ENCODE measurements around the gene CD96. TPM values are rescaled to one million over a fixed set of nuclear protein-coding genes. Genes with fewer than 3 reads are reported as not detected.
"Not testable (repeated sequence)": the region's sequence is repeated elsewhere in the genome, so short reads cannot be mapped to it uniquely, and the experiment has no call there.

Gene CD96
- total RNA-seq, 1 experiment from 2014 or later = not detected

DNA sequence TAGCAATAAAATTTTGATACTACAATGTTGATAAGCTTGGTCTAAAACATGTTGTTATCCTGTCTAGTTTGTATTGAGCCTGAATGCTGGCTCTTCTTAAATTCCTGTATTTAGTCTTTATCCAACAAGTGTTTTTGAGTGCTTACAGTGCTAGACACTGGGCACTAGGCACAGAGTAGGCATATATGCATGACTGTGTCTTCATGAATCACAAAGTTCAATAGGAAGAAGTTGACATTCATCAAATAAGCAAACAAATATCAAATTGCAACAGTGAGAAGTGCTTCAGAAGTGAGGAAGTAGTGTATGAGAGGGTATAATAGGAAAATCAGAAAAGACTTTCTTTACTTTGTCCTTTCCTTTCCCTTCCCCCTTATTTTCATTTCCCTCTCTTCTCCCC, 6.8 kb downstream of the CD96 start:
- no peak for DNase-seq (ENCODE audit: low read depth)

DNA sequence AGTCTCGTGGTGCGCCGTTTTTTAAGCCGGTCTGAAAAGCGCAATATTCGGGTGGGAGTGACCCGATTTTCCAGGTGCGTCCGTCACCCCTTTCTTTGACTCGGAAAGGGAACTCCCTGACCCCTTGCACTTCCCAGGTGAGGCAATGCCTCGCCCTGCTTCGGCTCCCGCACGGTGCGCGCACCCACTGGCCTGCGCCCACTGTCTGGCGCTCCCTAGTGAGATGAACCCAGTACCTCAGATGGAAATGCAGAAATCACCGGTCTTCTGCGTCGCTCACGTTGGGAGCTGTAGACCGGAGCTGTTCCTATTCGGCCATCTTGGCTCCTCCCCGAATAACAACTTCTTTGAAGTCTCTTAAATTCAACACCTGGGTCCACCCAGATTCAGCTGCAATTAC, 19.9 kb downstream of the CD96 start:
- not testable (repeated sequence) for DNase-seq (ENCODE audit: low read depth)

DNA sequence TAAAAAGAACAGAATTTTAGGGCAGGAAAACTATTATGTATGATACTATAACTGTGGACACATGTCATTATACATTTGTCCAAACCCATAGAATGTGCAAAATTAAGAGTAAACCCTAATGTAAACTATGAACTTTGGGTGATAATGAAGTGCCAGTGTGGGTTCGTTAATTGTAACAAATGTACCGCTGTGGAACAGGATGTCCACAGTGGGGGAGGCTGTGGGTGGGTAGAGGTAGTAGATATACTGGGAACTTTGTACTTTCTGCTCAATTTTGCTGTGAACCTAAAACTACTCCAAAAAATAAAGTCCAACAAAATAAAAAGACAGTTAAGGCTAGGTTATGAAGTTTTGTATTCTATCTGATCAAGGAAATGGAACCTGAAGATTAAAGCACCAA, 24.8 kb downstream of the CD96 start:
- DNase-seq (ENCODE audit: low read depth) = no peak

DNA sequence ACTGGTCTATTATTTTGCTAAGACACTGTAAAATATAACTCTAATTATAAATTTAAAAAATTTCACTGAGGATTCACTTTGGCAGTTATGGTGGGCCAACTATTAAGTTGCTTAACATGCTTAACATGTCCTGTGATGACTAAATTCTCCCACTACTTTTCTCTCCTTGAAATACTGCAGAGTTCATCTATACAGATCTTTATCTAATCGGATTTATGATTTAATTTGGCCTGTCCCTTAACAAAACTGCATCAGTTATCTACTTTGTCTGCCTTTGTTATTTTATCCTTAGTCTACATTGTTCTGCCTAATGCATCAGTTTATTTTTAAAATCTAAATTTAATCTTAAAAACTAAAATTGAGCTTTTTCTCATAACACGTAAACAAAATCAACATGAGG, 26.4 kb downstream of the CD96 start:
- no peak for DNase-seq (ENCODE audit: low read depth)

DNA sequence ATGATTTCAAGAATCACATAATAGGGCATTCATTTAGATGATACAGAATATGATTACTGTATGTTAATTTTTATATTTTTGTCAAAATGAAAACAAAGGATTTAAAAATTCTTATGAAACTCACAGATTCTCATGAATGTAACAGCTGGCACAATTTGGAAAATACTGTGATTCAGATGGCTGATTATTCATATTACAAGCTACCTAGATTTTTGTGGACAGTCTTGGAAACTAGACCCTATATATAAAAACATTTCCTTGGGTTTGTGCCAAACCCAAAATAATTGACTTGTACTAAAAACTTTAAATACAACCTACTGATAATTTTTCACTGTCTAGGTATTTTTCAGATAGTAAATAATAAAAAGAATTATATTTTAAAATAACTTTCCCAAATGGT, 26.9 kb downstream of the CD96 start:
- DNase-seq (ENCODE audit: low read depth) = no peak

DNA sequence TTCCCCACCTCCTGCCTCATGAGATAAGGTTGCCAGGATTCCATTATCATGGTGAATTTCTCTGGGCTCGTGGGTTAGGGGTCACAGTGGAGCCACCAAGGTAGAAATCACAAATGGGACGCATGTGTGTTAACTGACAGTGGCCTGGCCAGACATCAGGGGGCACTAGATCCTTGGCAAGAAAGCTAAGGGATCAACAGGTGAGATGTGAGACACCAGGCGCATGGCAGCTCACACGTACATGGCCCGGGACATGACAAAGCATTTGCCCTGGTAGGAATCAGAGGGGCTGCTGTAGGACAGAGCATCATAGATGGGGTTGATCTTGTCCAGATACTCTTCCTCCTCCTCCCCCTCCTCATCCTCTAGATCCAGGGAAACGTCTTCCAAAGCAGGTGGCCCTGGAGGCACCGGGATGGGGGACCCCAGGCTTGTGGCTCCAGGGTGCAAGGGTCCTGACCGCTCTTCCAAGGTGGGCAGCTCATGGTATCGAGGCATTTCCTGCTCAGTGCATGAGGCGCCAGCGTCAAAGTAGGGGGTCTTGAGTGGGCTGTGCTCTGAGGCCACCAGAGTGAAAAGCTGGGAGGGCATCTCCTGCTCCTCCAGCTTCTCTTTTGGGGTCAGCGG, 28.5 kb downstream of the CD96 start:
- no peak for DNase-seq (ENCODE audit: low read depth)

DNA sequence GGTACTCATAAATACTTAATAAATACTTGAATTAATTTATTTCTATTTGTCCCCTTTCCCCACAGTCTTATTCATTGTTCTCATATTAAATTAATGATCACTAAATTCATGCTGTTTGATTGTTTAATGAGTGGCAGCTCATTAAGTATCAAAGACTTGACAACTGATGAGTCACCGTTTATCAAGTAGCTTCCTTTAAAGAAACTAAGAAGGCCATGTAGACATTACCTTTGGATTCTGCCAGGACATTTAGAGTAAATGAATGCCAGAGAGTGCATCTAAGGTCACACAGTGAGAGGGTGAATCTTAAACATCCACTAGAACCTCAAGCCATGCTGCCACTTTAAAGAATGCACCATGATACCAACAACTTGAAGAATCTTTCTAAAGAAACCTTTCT, 29.3 kb downstream of the CD96 start:
- DNase-seq (ENCODE audit: low read depth) = no peak

DNA sequence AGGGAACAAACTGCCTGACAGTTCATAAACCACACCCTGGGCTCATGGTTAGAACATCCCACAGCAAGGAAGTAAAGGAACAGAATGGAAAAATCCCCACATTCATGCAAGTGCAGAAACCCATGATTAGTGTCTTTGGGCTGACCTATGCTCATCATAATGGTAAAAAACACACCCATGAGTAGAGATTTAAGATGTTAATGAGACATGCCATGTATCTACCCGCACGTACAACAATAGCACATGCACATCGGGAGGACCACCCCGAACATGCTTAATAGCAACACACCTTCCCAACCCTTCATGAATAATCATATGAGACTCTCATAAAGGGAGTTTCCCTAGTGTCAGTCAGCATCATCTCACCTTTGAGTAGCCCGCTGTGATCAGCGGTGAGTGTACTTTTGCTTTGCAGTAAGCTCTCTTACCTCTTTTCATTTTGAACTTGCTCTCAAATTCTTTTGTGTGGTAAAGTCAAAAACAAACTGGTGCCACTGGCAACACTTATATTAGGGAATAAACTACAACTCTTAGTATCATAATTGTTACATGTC, 30.0 kb downstream of the CD96 start:
- DNase-seq (ENCODE audit: low read depth) = no peak

DNA sequence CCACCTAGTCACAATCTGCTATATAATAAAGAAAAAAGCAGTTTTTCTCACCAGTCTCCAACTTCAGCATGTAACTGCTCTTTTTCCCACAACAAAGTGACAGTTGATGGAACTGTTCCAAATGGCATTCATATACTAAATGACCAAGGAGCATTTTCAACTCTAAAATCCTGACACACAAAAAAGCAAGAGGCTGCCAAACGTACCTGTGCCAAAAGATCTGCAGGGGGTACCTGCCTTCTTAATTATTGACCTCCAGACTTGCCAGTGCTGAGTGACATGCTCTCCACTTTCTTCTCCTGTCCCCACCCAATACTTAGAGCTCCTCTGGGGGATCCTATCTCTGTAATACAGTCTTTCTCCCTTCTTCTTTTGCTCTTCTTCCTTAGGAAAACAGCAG, 35.1 kb downstream of the CD96 start:
- no peak for DNase-seq (ENCODE audit: low read depth)

DNA sequence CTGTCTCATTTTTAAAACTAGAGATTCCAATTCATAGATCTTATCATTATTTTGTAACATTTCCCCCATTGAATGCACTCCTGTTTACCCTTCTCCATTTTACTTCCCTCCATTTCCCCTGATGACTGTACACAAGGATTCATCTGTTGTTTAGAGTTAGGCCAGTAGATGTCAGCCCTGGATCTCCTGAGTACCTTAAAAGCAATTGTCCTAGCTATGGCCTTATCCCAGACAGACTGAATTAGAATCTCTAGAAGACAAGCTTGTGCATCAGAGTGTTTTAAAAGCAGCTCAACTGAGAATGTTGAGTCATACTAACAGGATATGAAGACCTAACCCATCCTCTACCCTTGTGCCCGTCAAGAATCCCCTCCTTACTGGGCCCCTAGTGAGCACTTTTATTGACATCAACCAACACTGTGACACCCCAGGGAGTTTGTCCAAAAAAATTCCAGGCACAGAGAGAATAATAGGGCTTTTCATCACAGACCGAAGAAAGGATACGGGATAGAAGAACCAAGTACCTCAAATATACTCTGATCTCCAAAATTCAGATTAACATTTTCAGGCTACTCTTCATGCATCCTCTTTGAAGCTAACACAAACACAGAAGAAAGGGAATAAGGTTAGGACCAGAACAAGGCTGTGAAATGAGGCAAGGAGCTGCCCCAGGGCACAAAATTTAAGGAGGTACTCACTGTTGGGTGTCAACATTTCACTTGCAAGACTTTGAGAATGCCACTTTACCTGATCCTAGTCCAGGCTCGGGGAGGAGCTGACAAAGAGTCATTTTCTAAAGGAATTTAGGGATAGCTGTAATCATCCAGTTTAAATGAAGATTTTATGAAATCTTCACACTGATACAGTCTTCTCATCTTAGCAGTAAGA, 36.0 kb downstream of the CD96 start:
- peak; percentile 73 for DNase-seq (ENCODE audit: low read depth)

DNA sequence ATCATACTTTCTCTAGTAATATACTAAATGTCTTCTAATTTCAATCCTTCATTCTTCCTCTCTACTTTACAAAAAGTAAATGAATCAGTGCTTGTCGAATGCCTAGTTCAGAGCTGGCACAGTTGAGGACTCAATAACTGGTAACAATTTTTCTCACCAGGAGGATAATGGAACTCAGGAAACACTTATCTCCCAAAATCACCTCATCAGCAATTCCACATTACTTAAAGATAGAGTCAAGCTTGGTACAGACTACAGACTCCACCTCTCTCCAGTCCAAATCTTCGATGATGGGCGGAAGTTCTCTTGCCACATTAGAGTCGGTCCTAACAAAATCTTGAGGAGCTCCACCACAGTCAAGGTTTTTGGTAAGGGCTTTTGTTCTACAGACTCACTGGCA, 36.9 kb downstream of the CD96 start:
- DNase-seq (ENCODE audit: low read depth) = no peak

DNA sequence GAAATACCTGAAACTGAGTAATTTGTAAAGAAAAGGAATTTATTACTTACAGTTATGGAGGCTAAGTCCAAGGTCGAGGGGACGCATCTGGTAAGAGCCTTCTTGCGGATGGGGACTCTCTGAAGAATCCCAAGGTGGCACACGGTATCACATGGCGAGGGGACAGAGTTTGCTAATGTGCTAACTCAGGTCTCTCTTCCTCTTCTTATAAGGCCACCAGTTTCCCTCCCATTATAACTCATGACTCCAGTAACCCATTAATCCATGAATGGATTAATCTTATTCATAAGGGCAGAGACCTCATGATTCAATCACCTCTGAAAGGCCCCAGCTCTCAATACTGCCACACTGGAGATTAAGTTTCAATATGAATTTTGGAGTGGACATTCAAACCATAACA, 37.5 kb downstream of the CD96 start:
- no peak for DNase-seq (ENCODE audit: low read depth)

DNA sequence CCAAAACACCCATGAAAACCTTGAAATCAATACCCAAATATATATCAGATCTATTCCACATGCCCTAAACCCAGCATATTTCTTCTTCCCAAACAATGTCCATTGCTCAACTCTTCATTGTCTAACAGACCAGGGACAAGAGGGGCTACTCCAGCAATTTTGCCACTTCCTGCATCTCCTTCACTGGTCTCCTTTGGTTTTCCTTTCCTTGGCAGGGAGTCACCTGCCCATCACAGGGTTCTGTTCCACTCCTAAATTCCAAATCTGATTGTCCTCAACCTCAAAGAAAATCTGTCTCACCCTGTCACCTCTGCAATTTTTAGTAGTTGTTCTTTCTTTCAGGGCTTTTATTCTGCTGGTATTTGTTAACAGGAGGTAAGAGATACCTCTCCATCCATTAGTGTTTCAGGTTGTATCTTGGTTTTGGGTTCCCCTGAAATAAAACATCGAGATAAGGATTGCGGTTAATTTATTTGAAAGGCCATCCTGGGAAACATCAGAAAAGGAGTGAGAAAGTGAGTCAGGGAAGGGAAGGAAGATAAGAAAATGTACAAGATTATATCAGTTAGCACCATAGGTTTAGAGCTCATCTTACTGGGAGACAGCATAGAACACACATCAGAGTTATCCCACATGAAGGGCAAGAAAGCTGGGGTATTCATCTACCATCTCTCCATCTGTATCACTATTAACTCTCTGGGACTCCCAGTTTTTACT, 39.6 kb downstream of the CD96 start:
- peak; percentile 30 for DNase-seq (ENCODE audit: low read depth)

DNA sequence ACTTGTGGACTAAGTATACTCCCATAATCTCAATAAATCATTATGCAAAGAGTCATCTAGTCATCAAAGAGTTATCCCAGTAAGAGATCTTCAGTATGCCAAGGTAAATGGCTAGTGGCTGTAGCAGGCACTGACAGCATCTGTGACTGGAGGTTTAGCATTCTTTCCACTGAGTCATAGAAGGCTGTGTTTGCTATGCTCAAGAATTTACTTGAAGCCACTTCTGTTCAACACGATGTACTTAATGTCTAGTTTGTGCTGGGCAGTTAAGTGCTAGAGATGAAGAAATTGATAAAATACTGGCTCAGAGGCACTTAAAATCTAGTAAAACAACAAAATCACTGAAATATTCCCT, 40.1 kb downstream of the CD96 start:
- peak; percentile 84 for DNase-seq (ENCODE audit: low read depth)

DNA sequence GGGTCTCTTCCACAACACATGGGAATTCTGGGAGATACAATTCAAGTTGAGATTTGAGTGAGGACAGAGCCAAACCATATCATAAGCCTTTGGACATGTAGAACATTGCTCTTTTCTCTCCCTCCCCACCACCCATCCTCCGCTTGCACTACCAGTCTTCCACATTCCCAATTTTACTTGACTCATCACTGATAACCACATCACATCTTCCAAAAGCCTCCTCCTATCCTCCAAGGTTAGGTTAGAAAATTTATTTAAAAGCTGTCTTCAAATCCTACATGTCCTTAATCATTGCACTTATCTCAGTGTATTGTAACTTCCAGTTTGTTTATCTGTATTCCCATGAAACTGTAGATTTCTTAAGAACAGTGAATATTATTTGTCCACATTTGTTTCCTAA, 42.7 kb downstream of the CD96 start:
- no peak for DNase-seq (ENCODE audit: low read depth)

DNA sequence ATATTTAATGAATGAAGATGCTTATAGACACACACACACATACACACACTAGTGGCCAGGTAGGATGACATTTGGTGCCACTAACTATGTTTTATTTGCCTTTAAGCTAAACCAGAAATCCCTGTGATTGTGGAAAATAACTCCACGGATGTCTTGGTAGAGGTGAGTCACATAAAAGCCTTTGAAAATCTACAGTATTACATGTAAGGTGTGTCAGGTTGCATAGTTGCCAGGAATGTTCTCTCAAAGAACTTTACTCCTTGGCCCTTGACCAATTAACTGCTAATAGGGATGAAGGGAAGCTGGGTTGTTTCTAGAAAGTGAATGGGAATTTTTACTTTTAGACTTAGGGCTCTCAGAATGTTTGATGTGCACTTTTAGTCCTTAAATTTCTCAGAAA, 43.2 kb downstream of the CD96 start:
- no peak for DNase-seq (ENCODE audit: low read depth)

DNA sequence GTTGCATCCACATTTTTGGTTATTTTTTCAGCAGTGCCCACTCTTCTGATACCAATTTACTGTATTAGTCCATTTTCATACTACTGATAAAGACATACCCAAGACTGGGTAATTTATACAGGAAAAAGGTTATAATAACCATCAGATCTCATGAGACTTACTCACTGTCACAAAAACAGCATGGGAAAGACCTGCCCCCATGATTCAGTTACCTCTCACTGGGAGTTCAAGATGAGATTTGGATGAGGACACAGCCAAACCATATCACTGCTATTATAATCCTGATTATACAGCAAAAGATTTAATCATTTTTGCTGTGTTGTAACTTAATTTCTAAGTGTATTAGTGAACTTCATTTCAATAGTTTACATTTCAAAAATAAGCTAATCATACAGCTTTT, 46.5 kb downstream of the CD96 start:
- no peak for DNase-seq (ENCODE audit: low read depth)

DNA sequence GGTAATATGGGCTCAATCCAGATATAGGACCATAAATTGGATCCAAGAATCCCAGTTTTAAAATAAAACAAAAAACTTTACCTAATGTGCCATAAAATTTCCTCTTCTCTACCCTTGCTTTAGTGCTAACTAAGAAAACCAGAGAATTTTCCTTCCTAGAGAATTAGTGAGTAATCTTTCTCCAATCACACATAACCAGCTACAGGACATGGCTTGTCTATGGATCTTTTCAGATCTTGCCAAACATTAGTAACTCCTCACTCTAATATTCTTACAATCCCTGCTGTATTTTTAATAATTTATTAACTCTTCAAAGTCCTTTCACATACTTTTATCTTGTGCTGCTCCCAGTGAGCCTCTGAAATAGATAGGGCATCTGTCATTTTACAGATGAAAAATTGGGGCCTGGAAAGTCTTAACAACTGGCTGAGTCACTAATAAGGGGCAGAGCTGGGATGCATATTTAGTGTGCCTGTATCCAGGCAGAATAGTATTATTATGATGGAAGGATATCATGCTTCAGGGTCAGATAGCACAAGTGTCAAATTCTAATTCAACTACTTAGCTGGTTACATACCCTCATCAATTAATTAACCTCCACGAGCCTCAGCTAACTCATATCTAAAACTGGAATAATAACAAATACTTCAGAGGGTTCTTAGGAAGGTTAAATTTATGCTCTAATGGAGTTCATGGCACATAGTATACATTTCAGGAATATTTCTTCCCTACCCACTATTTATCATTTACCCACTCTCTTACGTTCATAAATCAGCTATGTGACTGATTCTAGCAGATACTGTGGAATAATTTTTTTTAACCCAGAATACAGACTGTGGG, 47.5 kb downstream of the CD96 start:
- no peak for DNase-seq (ENCODE audit: low read depth)

DNA sequence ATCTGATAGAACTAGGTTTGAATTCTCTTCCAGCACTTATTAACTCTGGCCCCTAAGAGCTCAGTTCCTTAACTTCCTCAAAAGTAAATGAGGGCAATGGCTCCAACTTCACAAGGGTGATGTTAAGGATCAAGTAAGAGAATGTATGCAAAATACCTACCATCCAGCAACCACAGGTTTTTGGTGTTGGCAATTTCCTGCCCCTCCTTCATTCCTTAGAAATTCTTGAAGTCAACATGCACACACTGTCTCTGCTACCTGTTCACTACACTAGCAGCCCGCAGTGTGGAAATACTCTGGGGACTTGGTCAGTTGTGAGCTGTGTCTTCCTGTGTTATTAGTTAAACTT, 48.1 kb downstream of the CD96 start:
- DNase-seq (ENCODE audit: low read depth) = no peak

DNA sequence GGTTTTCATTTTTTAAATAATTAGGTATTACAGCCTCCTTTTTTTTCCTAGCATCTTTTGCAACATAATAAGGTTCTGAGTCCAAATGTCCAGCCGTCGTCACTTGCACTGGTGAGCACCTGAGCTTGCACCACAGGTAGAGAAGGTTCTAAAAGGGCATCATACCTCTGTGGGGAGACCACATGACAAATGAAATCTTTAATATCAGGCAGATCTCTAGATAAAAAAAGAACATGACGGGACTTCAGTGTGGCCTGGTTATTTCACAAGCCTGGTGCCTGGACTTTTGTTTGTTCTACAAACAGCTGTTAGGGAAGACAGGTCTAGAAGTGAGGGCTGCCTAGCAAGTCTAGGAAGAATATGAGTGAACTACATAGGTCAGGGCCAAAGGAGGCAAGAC, 49.6 kb downstream of the CD96 start:
- DNase-seq (ENCODE audit: low read depth) = no peak

DNA sequence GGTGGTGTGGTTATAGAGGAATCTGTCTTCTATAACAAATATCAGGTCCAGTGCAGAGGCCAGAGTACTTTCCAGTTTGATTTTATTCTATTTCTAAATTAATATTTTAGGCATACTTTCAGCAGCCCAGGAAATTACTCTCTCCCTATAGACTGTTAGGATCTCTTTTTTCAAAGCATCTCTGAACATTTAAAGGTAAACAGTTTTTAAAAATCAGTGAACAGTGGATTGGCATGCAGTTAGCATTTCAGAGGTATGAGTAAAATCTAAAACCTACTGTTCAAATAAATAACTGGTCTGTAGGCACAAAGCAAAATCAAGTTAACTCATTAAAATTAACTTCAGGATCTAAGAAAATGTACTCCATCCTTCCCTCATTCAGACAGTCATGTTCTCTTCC, 50.1 kb downstream of the CD96 start:
- no peak for DNase-seq (ENCODE audit: low read depth)

DNA sequence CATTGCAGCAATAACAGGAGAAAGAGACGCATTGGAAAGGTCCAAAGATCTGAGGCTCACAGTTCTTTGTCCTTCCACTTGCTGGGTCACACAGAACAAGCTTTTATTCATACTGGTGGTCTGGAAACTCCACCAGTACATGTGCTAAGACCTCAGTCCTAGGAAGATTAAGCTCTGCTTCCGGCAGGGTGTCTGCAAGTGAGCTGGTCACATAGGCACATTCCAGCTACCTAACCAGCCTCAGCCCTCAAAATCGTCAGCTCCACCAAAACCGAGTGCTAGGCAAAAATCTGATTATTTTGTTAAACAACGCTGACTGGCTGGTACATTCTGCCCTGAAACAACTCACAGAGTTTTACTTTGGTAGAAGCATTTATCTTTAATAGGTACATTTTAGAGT, 50.9 kb downstream of the CD96 start:
- no peak for DNase-seq (ENCODE audit: low read depth)
